Spleen (tissue), 13 donors: Measurements from ENCODE around the gene MEGF9. TPM values are rescaled to one million over a fixed set of nuclear protein-coding genes. Genes with fewer than 3 reads are reported as not detected.
A peak's percentile ranks its signal among the peaks of the same experiment; 100 is the strongest.

ENCODE experiments used
- DNase-seq: peaks from one replicate; pipeline ENCODE4 v3.0.0-alpha.2; 2020
- H3K27ac ChIP-seq, 8 donors: fragments of 200-600 bp; sonication (generic) in 7 of 8; 1 replicate in 4 of 8; 2 replicates in 4 of 8; pipeline versions ENCODE4 v1.5.0 to v1.8.0; 2016 to 2021; ENCODE audit warnings: inconsistent platforms in 4 of 8, mild to moderate bottlenecking in 4 of 8, moderate library complexity in 1 of 8
- H3K27me3 ChIP-seq, 7 donors: fragments of 200-600 bp; sonication (generic) in 6 of 7; replicated peaks in 1 of 7; 1 replicate in 4 of 7; 2 replicates in 3 of 7; pipeline versions ENCODE4 v1.5.0 to v1.8.0; 2016 to 2021; ENCODE audit warnings: inconsistent platforms in 3 of 7, mild to moderate bottlenecking in 1 of 7
- H3K36me3 ChIP-seq, 6 donors: fragments of 200-600 bp; sonication (generic) in 5 of 6; 1 replicate in 4 of 6; 2 replicates in 2 of 6; pipeline versions ENCODE4 v1.5.0 to v1.8.0; 2016 to 2021; ENCODE audit warnings: inconsistent platforms in 2 of 6
- H3K4me1 ChIP-seq, 6 donors: fragments of 200-600 bp; sonication (generic) in 5 of 6; 1 replicate in 3 of 6; 2 replicates in 3 of 6; pipeline versions ENCODE4 v1.5.0 to v1.8.0; 2016 to 2021; ENCODE audit warnings: inconsistent platforms in 3 of 6
- H3K4me3 ChIP-seq, 8 donors: fragments of 200-600 bp; sonication (generic) in 7 of 8; 1 replicate in 4 of 8; 2 replicates in 4 of 8; pipeline versions ENCODE4 v1.5.0 to v1.8.0; 2016 to 2021; ENCODE audit warnings: inconsistent platforms in 4 of 8, mild to moderate bottlenecking in 4 of 8, moderate library complexity in 2 of 8
- H3K9me3 ChIP-seq, 8 donors: fragments of 200-600 bp; sonication (generic) in 7 of 8; 1 replicate in 4 of 8; 2 replicates in 4 of 8; pipeline versions ENCODE4 v1.5.0 to v1.8.0; 2016 to 2021; ENCODE audit warnings: inconsistent platforms in 4 of 8
- POLR2A ChIP-seq, 3 donors: fragments of 450-650 bp; IDR thresholded peaks; one replicate each; pipeline ENCODE4 v1.5.1; 2017; ENCODE audit warnings: antibody characterized with exemption in 3 of 3, mild to moderate bottlenecking in 1 of 3
- POLR2AphosphoS5 ChIP-seq, 3 donors: sonication (generic); formaldehyde crosslinking; IDR thresholded peaks; one replicate each; pipeline ENCODE4 v1.5.1; 2017; ENCODE audit warnings: antibody characterized with exemption in 3 of 3
- WGBS, 5 donors: extraction: QIAGEN DNeasy Blood & Tissue Kit in 3 of 5; methylation state at CpG; one replicate each; pipeline versions ENCODE4 v1.1.5 to v1.1.7; 2013 to 2018; 5-methylcytosine and 5-hydroxymethylcytosine counted together
- intact Hi-C: fragments of 100-400 bp; cut with DNase I; formaldehyde crosslinking; loops from one replicate; pipeline ENCODE4 v1.15.0; 2023; ENCODE audit warnings: low total_unique reads
- long read RNA-seq, 2 donors: transcript quantifications; one replicate each; lab custom pipeline, GENCODE V29; 2026
- polyA plus RNA-seq, 3 donors: library from polyadenylated mRNA; stranded (reverse); fragments of 200-250 nt; gene quantifications; one replicate each; pipeline ENCODE4 v1.2.1, GENCODE V29; 2013
- total RNA-seq, 7 donors: library from RNA; depleted of rRNA in 3 of 7; stranded (reverse); fragments of >200 nt in 3 of 7; fragmentation: NEBNext Ultra II Directional in 4 of 7; extraction: Animal tissue kit (Norgen Biotek cat#: 25700) in 4 of 7; gene quantifications; one replicate each; pipeline versions ENCODE4 v1.1.0 to v1.2.1, GENCODE V29; 2016 to 2021
- TF ChIP-seq, protein P1 (sequence below), 11 experiments: fragments of 200-600 bp in 7 of 11; fragments of 450-650 bp in 4 of 11; sonication (generic) in 4 of 11; IDR thresholded peaks in 8 of 11; conservative IDR thresholded peaks in 3 of 11; 1 replicate in 7 of 11; 2 replicates in 4 of 11; pipeline versions ENCODE4 v1.4.0 to v1.8.0; 2016 to 2021; ENCODE audit warnings: antibody characterized with exemption in 11 of 11, inconsistent platforms in 4 of 11, mild to moderate bottlenecking in 1 of 11
- donor health status: healthy with polysubstance abuse.
- donor health status: DM: no; HTN: no; CAD: no; lungs with moderate emphysema.
- donor health status: DM: no; HTN: no; CAD: no.
- donor health status: Bipolar disorder and iron deficiency.
- donor health status: healthy.
- donor health status: DM: no; HTN: no; CAD: no.
- donor health status: DM: yes; HTN: yes; CAD: no.

Gene MEGF9
- total RNA-seq (10 to 100 TPM; 25.6 to 57.3 (median 39.8) TPM), polyA plus RNA-seq (1 to 10 TPM; 2.2 to 5.4 (median 3.0) TPM)
- long read RNA-seq, donor 1, full-length matches to known transcripts, result 4 of 4 reads
- long read RNA-seq, donor 1, partial matches to known transcripts, result 0 of 4 reads
- long read RNA-seq, donor 1, other reads (novel, unspliced or antisense), result 0 of 4 reads
- long read RNA-seq, donor 2, result 0 reads

DNA sequence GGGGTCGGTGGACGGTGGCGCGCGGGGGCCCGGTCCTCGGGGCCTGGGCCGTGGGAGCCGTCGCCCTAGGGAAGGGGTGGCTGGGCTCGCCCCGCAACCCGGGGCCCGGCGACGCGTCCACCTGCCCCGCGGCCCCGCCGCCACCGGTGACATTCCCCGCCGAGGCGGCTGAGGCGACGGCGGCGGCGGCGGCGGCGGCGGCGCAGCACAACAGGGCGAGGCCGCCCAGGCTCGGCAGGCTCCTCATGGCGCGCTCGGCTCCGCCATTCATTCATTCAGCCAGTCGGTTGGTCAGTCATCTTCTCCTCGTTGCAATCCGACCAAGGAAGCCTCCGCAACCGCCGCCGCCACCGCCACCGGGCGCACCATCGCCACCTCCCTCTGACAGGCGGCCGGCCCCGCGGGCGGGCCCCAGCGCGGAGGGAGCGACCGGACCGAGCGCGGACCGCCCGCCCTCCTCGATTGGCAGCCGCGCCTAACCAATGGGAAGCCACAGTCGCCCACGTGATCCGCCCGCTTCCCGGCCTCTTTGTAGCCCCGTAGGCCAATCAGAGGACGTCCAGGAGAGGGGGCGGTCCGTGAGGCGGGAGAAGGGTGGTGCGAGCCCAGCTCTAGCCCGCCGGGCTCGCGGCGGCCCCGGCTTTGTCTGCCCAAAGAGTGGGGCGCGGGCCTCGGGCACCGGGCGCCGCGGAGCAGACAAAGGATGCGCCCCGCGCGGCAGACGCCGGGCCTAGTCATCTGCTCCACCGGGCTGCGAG lies at the start of gene MEGF9:
Gene MEGF9 (minus strand): TSS at position 383 of the 758 bp plus-strand sequence. CDS start 112 bp downstream, at position 271.
- Histone ChIP-seq H3K36me3 (no peaks in the 10 kb centered on the region), H3K27me3 (no peaks in the 10 kb centered on the region), H3K9me3 (no peaks in the 10 kb centered on the region), H3K4me3 (peak within 1 kb of the TSS; percentile 69 to 85 (median 78)), H3K27ac (peak within 1 kb of the TSS; percentile 69 to 94 (median 92)), H3K4me1 (peaks cover 23 to 61% (median 51%) of the 10 kb centered on the region in 6 donors)
- intact Hi-C loops, result no loop called here
- TF ChIP-seq POLR2AphosphoS5 (IDR thresholded peaks at IDR 0.05) (peak; percentile 88 to 96 (median 92)), POLR2A (IDR thresholded peaks at IDR 0.05) (peak in 2 of 3 donors; percentile 81)
- TF ChIP-seq, protein P1, sequence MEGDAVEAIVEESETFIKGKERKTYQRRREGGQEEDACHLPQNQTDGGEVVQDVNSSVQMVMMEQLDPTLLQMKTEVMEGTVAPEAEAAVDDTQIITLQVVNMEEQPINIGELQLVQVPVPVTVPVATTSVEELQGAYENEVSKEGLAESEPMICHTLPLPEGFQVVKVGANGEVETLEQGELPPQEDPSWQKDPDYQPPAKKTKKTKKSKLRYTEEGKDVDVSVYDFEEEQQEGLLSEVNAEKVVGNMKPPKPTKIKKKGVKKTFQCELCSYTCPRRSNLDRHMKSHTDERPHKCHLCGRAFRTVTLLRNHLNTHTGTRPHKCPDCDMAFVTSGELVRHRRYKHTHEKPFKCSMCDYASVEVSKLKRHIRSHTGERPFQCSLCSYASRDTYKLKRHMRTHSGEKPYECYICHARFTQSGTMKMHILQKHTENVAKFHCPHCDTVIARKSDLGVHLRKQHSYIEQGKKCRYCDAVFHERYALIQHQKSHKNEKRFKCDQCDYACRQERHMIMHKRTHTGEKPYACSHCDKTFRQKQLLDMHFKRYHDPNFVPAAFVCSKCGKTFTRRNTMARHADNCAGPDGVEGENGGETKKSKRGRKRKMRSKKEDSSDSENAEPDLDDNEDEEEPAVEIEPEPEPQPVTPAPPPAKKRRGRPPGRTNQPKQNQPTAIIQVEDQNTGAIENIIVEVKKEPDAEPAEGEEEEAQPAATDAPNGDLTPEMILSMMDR (IDR thresholded peaks at IDR 0.05 in 8 of 11, conservative IDR thresholded peaks at IDR 0.05 in 3 of 11), result peak in 5 of 11 experiments; percentile 18 to 45 (median 26)
- 0% methylated on average over 18 to 102 of the region's 102 CpGs for WGBS, 5 donors
- DNase-seq, result peak; percentile 99

DNA sequence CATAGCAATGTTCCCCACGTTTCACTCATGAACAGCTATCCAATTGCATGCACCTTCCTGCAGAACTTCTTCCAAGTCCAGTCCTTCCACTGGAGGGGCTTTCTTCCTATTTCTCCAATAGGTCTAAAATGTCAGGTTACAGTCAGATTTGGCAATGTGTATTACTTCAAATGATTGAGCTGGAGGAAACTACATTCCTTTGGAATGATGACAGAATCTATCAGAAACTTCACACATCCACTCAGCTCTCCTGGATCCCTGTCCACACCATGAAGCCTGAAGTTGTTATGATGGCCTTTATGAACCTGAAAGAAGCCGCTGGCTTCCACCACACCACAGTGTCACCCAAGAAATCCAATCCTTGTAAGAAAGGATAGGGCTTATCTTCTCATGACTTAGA lies 46.7 kb upstream of the MEGF9 start:
- peaks cover 14 to 38% (median 24%) of the 10 kb centered on the region in 6 donors for H3K4me1 ChIP-seq
- H3K27ac ChIP-seq, result no peak overlapping the region
- intact Hi-C loops, result no loop called here
- no peaks in the 10 kb centered on the region for H3K27me3 ChIP-seq
- WGBS, 5 donors, result 73 to 88% (median 81%) methylated on average over 2 of the region's 2 CpGs
- no peak overlapping the region for H3K4me3 ChIP-seq
- no peak for DNase-seq
- peaks cover 0 to 81% (median 53%) of the 10 kb centered on the region in 6 donors for H3K36me3 ChIP-seq
- no peaks in the 10 kb centered on the region for H3K9me3 ChIP-seq
- no peak for TF ChIP-seq POLR2A (IDR thresholded peaks at IDR 0.05)
- TF ChIP-seq POLR2AphosphoS5 (IDR thresholded peaks at IDR 0.05), result no peak
- TF ChIP-seq, protein P1 (IDR thresholded peaks at IDR 0.05 in 8 of 11, conservative IDR thresholded peaks at IDR 0.05 in 3 of 11), result no peak

DNA sequence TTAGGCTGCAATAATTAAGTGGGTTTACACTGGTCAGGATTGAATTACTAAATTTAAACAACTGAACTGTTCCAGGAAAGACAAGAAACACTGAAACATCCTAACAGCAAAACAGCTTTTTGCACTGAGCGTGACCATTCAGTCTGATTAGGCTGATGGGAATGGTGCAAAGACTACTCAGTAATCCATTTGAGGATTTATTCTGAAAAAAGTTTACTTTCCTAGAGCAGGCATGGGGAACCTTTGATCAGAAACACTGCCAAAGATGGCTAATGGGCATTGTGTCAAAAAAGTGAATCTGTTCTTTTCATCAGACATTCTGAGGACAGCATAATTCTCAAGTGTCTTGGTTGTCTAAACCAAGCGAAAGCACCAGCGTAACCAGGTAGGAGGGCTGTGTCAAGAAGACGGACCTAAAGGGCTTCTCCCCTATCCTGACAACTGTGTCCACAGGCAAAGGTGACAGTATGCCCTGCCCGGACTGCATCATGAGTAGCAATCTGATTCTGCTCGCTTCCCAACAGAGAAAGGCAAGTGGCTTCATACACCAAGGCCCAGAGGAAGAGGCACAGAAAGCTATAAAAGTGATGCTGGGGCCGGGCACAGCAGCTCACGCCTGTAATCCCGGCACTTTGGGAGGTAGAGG lies 45.6 kb upstream of the MEGF9 start:
- TF ChIP-seq POLR2AphosphoS5 (IDR thresholded peaks at IDR 0.05), result no peak
- no peak for TF ChIP-seq POLR2A (IDR thresholded peaks at IDR 0.05)
- TF ChIP-seq, protein P1 (IDR thresholded peaks at IDR 0.05 in 8 of 11, conservative IDR thresholded peaks at IDR 0.05 in 3 of 11), result no peak
- Histone ChIP-seq H3K9me3 (no peaks in the 10 kb centered on the region), H3K4me3 (no peak overlapping the region), H3K27ac (peak overlapping the region in 3 of 8 donors; percentile 78 to 79 (median 78)), H3K36me3 (peaks cover 0 to 69% (median 44%) of the 10 kb centered on the region in 6 donors), H3K4me1 (peaks cover 14 to 49% (median 27%) of the 10 kb centered on the region in 6 donors), H3K27me3 (no peaks in the 10 kb centered on the region)
- 92 to 98% (median 94%) methylated on average over 9 of the region's 9 CpGs for WGBS, 5 donors
- DNase-seq, result no peak
- intact Hi-C loops, result loop anchor here (5.0 to 10.0 kb wide), 2 partner anchors 175 to 297 kb away; no protein-coding TSS in a partner anchor
